Head of caudate nucleus (tissue), 42 donors: ENCODE data around the gene AIP.
"Not testable (repeated sequence)": the region's sequence is repeated elsewhere in the genome, so short reads cannot be mapped to it uniquely, and the experiment has no call there.

Experiments used
- DNase-seq, 42 donors: peaks; one replicate each; pipeline versions ENCODE4 v3.0.0 to v3.0.0-alpha.2; 2020 to 2021; ENCODE audit warnings: mixed read lengths in 7 of 42
- intact Hi-C: fragments of 100-400 bp; cut with DNase I; formaldehyde crosslinking; loops from one replicate; pipeline ENCODE4 v1.15.0; 2022

The AIP gene

GRCh38 chr11:67465530-67465929 lies 17.3 kb upstream of the AIP start:
- intact Hi-C loops, result loop anchor here (5.0 kb wide), 1 partner anchor 63 kb away; the partner anchor contains the start of genes PPP1CA and TBC1D10C
- not testable (repeated sequence) for DNase-seq

GRCh38 chr11:67466367-67466766 lies 16.5 kb upstream of the AIP start:
- peak in 5 of 42 donors; percentile 17 to 61 (median 45) for DNase-seq
- intact Hi-C loops, result loop anchor here (5.0 kb wide), 1 partner anchor 64 kb away; the partner anchor contains the start of genes PPP1CA and TBC1D10C

GRCh38 chr11:67466962-67467771 lies 15.7 kb upstream of the AIP start:
- intact Hi-C loops, result loop anchor here (5.0 kb wide), 1 partner anchor 65 kb away; the partner anchor contains the start of genes PPP1CA and TBC1D10C
- DNase-seq, result no peak

- peak in 39 of 42 donors; percentile 36 to 89 (median 65) for DNase-seq
- intact Hi-C loops, result loop anchor here (2.0 to 5.0 kb wide), 2 partner anchors 15 to 66 kb away; partner anchors contain the start of genes AIP, PPP1CA and TBC1D10C
Observed at GRCh38 chr11:67468056-67468455, 14.8 kb upstream of the AIP start.

- peak in 2 of 42 donors; percentile 26 to 47 for DNase-seq
- intact Hi-C loops, result loop anchor here (2.0 to 5.0 kb wide), 2 partner anchors 14 to 66 kb away; partner anchors contain the start of genes AIP, PPP1CA and TBC1D10C
Observed at GRCh38 chr11:67468456-67468758, 14.4 kb upstream of the AIP start.

- peak; percentile 85 to 99 (median 96) for DNase-seq
- intact Hi-C loops, result loop anchor here (2.0 to 5.0 kb wide), 2 partner anchors 14 to 67 kb away; partner anchors contain the start of genes AIP, PPP1CA and TBC1D10C
Observed at GRCh38 chr11:67468759-67469507, 13.9 kb upstream of the AIP start, which contains the start of gene TMEM134. Gene TMEM134 (minus strand): TSS chr11:67469251. CDS start chr11:67469192, 59 bp downstream.

- DNase-seq, result no peak
- intact Hi-C loops, result loop anchor here (2.0 to 5.0 kb wide), 2 partner anchors 13 to 67 kb away; partner anchors contain the start of genes AIP, PPP1CA and TBC1D10C
Observed at GRCh38 chr11:67469508-67469811, 13.4 kb upstream of the AIP start.

- DNase-seq, result no peak
- intact Hi-C loops, result no loop called here
Observed at GRCh38 chr11:67470337-67471002, 12.4 kb upstream of the AIP start.

- intact Hi-C loops, result no loop called here
- no peak for DNase-seq
Observed at GRCh38 chr11:67472882-67473281, 9.9 kb upstream of the AIP start.

GRCh38 chr11:67476692-67477091 lies 6.1 kb upstream of the AIP start:
- DNase-seq, intact Hi-C loops: not testable (repeated sequence)

GRCh38 chr11:67477344-67478050 lies 5.3 kb upstream of the AIP start:
- intact Hi-C loops, DNase-seq: not testable (repeated sequence)

GRCh38 chr11:67482275-67482826 lies 475 bp upstream of the AIP start:
- DNase-seq, result no peak
- intact Hi-C loops, result loop anchor here (2.0 to 5.0 kb wide), 2 partner anchors 14 to 80 kb away; partner anchors contain the start of genes PPP1CA, TBC1D10C and TMEM134

- intact Hi-C loops, result loop anchor here (2.0 to 5.0 kb wide), 2 partner anchors 15 to 82 kb away; partner anchors contain the start of genes PPP1CA, TBC1D10C and TMEM134
- DNase-seq, result no peak
Observed at GRCh38 chr11:67483831-67484665, 1.2 kb downstream of the AIP start.

GRCh38 chr11:67484847-67485311 lies 2.1 kb downstream of the AIP start:
- intact Hi-C loops, result loop anchor here (5.0 kb wide), 1 partner anchor 83 kb away; the partner anchor contains the start of genes PPP1CA and TBC1D10C
- DNase-seq, result peak in 9 of 42 donors; percentile 17 to 67 (median 28)

- intact Hi-C loops, DNase-seq: not testable (repeated sequence)
Observed at GRCh38 chr11:67485873-67486361, 3.1 kb downstream of the AIP start.

GRCh38 chr11:67486481-67487195 lies 3.8 kb downstream of the AIP start:
- intact Hi-C loops, result no loop called here

More at GRCh38 chr11:67486481-67487195, 3.8 kb downstream of the AIP start:
- DNase-seq, result no peak
